ENCODE data around the gene HSPA8. TPM values are rescaled to one million over a fixed set of nuclear protein-coding genes. Genes with fewer than 3 reads are reported as not detected.

Gene HSPA8
- polyA plus RNA-seq, 3 donors, result 1,463 to 1,647 (median 1,521) TPM

DNA sequence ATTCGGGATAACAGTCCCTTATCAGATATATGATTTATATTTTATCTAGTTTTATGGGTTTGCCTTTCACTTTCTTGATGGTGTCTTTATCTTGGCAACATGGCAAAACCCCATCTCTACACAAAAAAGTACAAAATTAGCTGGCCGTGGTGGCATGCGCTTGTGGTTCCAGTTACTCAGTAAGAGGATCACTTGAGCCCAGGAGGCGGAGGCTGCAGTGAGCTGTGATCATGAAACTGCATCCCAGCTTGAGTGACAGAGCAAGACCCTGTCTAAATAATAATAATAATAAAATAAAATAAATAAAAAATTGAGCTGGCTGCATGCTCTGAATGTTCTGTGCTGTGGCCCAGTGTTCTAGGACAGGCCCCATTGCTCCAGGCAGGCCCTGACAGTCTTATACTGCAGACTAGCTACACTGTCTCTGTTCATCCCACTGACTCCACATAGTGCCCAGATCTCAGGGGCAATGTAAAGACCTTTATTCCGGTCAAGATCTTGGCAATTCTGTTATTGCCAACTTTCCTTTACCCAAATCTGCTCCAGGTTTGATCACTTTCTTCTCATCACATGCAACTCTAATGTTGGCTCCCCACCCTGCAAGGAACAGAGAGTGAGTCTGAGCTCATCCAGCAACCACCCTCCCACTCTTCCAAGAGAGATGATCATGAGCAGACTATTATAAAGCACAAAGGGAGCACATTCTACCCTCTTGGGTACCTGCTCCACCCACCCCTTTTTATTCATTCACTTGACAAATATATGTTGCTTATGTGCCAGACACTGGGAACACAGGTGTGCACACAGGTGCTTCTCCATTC, 8.8 kb downstream of the HSPA8 start:
- DNase-seq (ENCODE audit: low read depth in 3 of 3, low spot score in 2 of 3), result no peak

GRCh38 chr11:123051634-123052033, 10.3 kb downstream of the HSPA8 start:
- no peak for DNase-seq (ENCODE audit: low read depth in 3 of 3, low spot score in 2 of 3)

- DNase-seq (ENCODE audit: low read depth in 3 of 3, low spot score in 2 of 3), result no peak
These were observed 10.8 kb downstream of the HSPA8 start for GRCh38 chr11:123051146-123051545.

GRCh38 chr11:123047947-123048293, 14.0 kb downstream of the HSPA8 start:
- DNase-seq (ENCODE audit: low read depth in 3 of 3, low spot score in 2 of 3), result no peak

DNA sequence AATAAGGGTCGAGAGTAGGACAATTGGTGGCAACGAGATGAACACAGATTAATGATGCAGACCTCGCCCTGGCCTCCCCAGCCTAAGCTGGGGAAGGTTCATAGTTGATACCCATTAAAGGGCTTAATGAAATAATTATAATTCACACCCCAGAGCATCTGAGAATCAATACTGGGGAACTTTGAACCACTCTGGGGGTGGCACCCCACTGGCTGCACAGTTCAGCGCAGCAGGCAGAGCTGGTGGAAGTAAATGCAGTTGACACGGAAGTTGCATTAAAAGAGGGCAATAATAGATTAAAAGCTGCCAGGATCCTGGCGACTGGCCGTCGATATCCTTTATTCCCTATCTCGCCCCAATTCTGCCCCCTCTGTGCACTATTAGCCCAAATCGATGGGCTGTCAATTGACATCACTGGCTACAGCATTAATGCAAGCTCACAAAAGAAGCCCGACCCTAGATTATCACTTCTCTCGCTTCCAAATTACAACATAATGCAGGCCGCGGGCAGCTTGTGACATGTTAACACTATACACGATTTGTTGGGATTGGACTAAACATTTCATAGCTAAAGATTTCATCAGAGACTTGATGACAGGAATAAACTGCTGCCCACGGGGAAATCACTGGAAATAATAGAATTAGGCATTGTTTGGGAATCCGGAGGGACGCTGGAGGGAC, 14.5 kb downstream of the HSPA8 start:
- DNase-seq (ENCODE audit: low read depth in 3 of 3, low spot score in 2 of 3), result no peak

DNA sequence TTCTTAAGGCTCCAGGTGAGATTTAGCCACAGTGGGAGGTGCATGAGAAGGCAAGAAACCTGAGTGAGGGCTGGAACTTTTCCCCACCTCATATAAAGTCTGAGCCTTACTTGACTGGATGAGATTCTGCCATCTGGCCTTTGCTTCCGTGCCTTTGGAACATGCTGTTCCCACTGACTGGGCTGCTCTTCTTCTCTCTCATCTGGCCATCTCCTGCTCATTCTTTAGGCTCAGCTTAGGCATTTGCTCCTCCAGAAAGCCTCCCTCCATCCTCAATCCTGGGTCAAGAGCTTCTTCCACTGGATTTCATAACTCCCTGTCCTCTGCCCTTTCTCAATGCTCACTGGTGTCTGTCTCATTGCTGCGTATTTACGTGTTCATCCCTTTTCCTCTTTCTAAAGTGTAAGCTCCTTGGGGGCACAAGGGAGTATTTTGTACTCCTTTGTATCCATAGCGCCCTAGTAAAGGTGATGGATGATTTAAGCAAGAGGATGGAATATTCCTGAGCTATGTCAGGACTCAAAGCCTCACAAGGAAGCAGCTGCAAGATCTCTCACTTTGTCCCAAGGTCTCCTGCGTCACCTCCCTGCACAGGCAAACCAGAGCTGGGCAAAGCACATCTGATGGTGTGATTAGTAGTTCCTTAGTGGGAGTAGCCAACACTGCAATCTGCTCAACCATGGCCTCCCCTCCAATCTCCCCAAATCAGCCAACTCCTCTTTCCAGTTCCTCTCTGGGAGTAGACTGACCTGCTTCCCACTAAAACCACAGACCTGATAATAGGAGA, 15.3 kb downstream of the HSPA8 start:
- DNase-seq (ENCODE audit: low read depth in 3 of 3, low spot score in 2 of 3), result no peak

- DNase-seq (ENCODE audit: low read depth in 3 of 3, low spot score in 2 of 3), result no peak
These were observed 16.8 kb downstream of the HSPA8 start for GRCh38 chr11:123045101-123045500.

GRCh38 chr11:123041185-123041584, 20.8 kb downstream of the HSPA8 start:
- DNase-seq (ENCODE audit: low read depth in 3 of 3, low spot score in 2 of 3), result no peak

DNA sequence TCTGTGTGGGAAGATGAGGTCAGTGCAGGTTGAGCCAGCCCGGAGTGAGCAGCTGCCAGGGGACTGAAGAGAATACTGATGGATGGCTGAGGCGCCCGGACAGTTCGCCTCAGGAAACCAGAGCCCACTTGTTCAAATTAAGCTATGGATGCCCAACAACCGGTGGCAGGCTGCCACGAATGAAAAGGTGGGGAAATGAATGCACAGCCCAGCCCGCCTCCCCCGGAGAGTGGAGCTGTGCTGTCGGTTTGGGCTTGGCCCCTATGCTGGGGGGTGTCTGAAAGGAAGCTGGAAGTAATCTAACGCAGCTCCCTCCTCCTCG, 21.9 kb downstream of the HSPA8 start:
- DNase-seq (ENCODE audit: low read depth in 3 of 3, low spot score in 2 of 3), result no peak

- no peak for DNase-seq (ENCODE audit: low read depth in 3 of 3, low spot score in 2 of 3)
These were observed 26.1 kb downstream of the HSPA8 start for GRCh38 chr11:123035831-123036230.

DNA sequence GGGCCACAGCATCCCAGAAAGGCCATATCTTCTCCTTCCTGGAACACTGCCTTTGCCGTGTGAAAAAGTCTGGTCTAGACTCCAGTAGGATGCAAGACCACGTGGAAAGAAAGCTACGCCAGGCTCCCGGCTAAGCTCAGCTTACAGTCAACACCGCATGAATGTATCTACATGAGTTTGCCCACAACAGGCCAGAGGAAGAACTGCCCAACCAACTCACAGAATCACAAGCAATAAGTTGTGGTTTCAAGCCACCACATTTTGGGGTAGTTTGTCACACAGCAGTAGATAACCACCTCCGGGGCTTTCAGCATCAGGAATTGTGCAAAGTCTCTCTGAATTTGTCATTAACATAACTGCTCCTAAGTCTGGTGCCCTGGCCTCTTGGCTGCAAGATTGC, 27.3 kb downstream of the HSPA8 start:
- DNase-seq (ENCODE audit: low read depth in 3 of 3, low spot score in 2 of 3), result no peak

- DNase-seq (ENCODE audit: low read depth in 3 of 3, low spot score in 2 of 3), result no peak
These were observed 28.0 kb downstream of the HSPA8 start for GRCh38 chr11:123033895-123034294.

GRCh38 chr11:123030517-123030916, 31.4 kb downstream of the HSPA8 start:
- DNase-seq (ENCODE audit: low read depth in 3 of 3, low spot score in 2 of 3), result no peak

DNA sequence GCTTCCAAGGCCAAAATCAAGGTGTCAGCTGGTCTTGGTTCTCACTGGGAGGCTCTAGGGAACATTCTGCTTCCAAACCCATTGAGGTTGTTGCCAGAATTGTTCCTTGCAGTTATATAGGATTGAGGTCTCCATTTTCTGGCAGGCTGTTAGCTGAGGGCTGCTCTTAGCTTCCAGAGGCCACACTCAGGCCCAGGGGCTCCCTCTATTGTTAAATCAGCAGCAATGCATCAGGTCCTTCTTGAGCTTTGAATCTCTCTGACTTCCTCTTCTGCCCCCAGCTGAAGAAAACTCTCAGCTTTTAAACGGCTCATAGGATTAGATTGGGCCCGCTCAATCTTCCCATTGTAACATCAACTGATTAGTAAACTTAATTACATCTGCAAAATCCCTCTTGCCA, 41.0 kb downstream of the HSPA8 start:
- DNase-seq (ENCODE audit: low read depth in 3 of 3, low spot score in 2 of 3), result no peak

DNA sequence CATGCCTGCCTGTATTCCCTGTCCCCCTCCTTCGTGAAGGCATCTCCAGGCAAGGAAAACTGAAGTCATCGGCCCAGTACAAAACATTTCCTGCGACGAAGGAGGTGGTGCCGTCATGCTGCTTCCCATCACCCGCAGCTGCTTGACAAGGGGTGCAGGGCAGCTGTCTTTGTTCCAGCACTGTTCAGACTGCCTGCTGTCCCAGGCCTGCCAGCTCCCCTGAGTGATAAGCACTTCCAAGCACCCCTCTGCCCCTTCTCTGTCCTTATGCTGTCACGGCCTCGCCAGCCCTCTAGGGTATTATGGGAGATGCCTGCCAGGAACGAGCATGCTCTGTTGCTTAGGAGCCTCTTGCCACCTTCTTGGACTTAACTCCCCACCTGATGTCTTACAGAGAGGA, 43.2 kb downstream of the HSPA8 start:
- no peak for DNase-seq (ENCODE audit: low read depth in 3 of 3, low spot score in 2 of 3)

DNA sequence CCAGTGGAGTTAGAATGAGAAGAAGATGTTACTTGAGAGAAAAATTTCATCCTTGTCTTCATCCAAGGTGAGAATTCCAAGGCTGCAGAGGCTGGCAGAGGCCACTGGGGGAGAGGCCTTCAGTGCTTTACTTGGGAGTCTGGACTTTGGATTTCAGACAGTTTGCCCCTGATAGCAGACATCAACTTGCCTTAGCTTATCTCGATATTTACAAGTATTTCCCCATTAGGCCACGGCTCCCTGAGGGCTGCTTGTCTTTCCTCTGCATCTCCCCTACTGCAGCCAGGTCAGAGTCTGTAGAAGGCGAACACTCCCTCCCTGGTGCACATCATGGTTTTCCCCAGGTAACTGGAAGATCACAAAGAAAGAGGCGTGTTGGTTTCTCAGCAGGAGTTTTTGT, 50.4 kb downstream of the HSPA8 start:
- DNase-seq (ENCODE audit: low read depth in 3 of 3, low spot score in 2 of 3), result no peak

Other genes starting within 250 kb of the HSPA8 start
- under 1 TPM in 1 of 3 donors, not detected in 2; 0.14 TPM for gene CRTAM, start 223.6 kb downstream of the HSPA8 start, polyA plus RNA-seq (ENCODE audit: insufficient read length in 3 of 3)
- 10 to 100 TPM; 12.6 to 14.0 (median 13.4) TPM for gene JHY, start 179.4 kb downstream of the HSPA8 start, polyA plus RNA-seq (ENCODE audit: insufficient read length in 3 of 3)
- not detected for gene BSX, start 80.3 kb downstream of the HSPA8 start, polyA plus RNA-seq (ENCODE audit: insufficient read length in 3 of 3)
- gene CLMP, start 133.1 kb upstream of the HSPA8 start, polyA plus RNA-seq (ENCODE audit: insufficient read length in 3 of 3), result 10 to 100 TPM; 34.5 to 39.4 (median 38.4) TPM